Measurements from ENCODE around the gene FNDC4. TPM values are rescaled to one million over a fixed set of nuclear protein-coding genes. Genes with fewer than 3 reads are reported as not detected.

The FNDC4 gene
- total RNA-seq, 1 experiment from 2014 or later: 2.4 TPM

- Mint-ChIP-seq H3K27ac (ENCODE audit: unreplicated experiment) (peak within 1 kb of the TSS; percentile 48), H3K4me1 (ENCODE audit: low read depth, unreplicated experiment) (peaks cover 13% of the 10 kb centered on the region), H3K27me3 (ENCODE audit: insufficient read depth, unreplicated experiment) (no peaks in the 10 kb centered on the region), H3K36me3 (ENCODE audit: insufficient read depth, unreplicated experiment) (peaks cover 63% of the 10 kb centered on the region), H3K4me3 (ENCODE audit: unreplicated experiment) (peak within 1 kb of the TSS; percentile 72), H3K9me3 (ENCODE audit: unreplicated experiment) (no peaks in the 10 kb centered on the region)
- intact Hi-C loops (cut with micrococcal nuclease; ENCODE audit: unreplicated experiment): loop anchor here (1.0 to 2.0 kb wide), 5 partner anchors 13 to 187 kb away; partner anchors contain the start of genes CCDC121, GPN1, IFT172 and PPM1G
- ChIA-PET CTCF (interaction anchor here (0.5 to 1.3 kb wide), 4 partner anchors 32 to 186 kb away, joined by 3 to 4 read pairs (median 3); partner anchors contain the start of genes CCDC121, GPN1 and PPM1G), POLR2A (no interaction called here)
- Histone ChIP-seq H3K9me3 (no peaks in the 10 kb centered on the region), H3K4me3 (ENCODE audit: low read depth, low read length) (peak within 1 kb of the TSS; percentile 90), H3K4me1 (no peaks in the 10 kb centered on the region), H3K36me3 (ENCODE audit: control insufficient read depth, insufficient read depth, low read length) (no peaks in the 10 kb centered on the region; the same call in 1 of the 2 replicates), H3K27me3 (replicated peaks; ENCODE audit: control insufficient read depth, insufficient read depth, low read length) (no peaks in the 10 kb centered on the region)
- peak; percentile 79 to 89 for TF ChIP-seq CTCF (IDR thresholded peaks at IDR 0.05; ENCODE audit: insufficient read depth in 1 of 2, low read depth in 1 of 2, low read length in 1 of 2, severe bottlenecking in 1 of 2, unreplicated experiment in 1 of 2)
- no TSS peak for BruUV-seq (replicated peaks)
- peak; percentile 89 to 95 for DNase-seq
Measured at GRCh38 chr2:27441958-27442919, 52.8 kb downstream of the FNDC4 start, which contains the start of gene KRTCAP3. Gene KRTCAP3 (plus strand): TSS chr2:27442381. CDS start chr2:27442413, 32 bp downstream.

Other genes with a start within 250 kb of the FNDC4 start
- gene SLC30A3, start 232.2 kb downstream of the FNDC4 start, total RNA-seq (2022): 3.9 and 4.3 TPM in 2 replicates
- 0.25 and 0.51 TPM in 2 replicates for gene DNAJC5G, start 219.8 kb downstream of the FNDC4 start, total RNA-seq (2022)
- gene TRIM54, start 212.8 kb downstream of the FNDC4 start, total RNA-seq (2022): 0.25 TPM in 1 of 2 replicates, not detected in the other
- 0.86 TPM in 1 of 2 replicates, not detected in the other for gene UCN, start 186.8 kb downstream of the FNDC4 start, total RNA-seq (2022)
- gene MPV17, start 172.1 kb downstream of the FNDC4 start, total RNA-seq (2022): 43.4 and 50.6 TPM in 2 replicates
- gene GTF3C2, start 138.4 kb downstream of the FNDC4 start, total RNA-seq (2022): 81.0 and 91.4 TPM in 2 replicates
- 79.7 and 91.3 TPM in 2 replicates for gene EIF2B4, start 124.9 kb downstream of the FNDC4 start, total RNA-seq (2022)
- gene SNX17, start 124.6 kb downstream of the FNDC4 start, total RNA-seq (2022): 98.7 and 108 TPM in 2 replicates
- gene ZNF513, start 114.5 kb downstream of the FNDC4 start, total RNA-seq (2022): 18.2 and 19.2 TPM in 2 replicates
- 140 and 149 TPM in 2 replicates for gene PPM1G, start 85.6 kb downstream of the FNDC4 start, total RNA-seq (2022)
- gene NRBP1, start 66.6 kb downstream of the FNDC4 start, total RNA-seq (2022): 148 and 169 TPM in 2 replicates
- gene KRTCAP3, start 52.8 kb downstream of the FNDC4 start, total RNA-seq (2022): 47.8 and 53.9 TPM in 2 replicates
- gene IFT172, start 5.5 kb downstream of the FNDC4 start, total RNA-seq (2022): 17.2 and 21.9 TPM in 2 replicates
- 0.65 TPM in 1 of 2 replicates, not detected in the other for gene GCKR, start 1.6 kb upstream of the FNDC4 start, total RNA-seq (2022)
- gene ZNF512, start 87.8 kb upstream of the FNDC4 start, total RNA-seq (2022): 33.9 and 38.9 TPM in 2 replicates
- gene CCDC121, start 133.8 kb upstream of the FNDC4 start, total RNA-seq (2022): 3.9 and 4.7 TPM in 2 replicates
- 45.9 and 60.9 TPM in 2 replicates for gene GPN1, start 133.8 kb upstream of the FNDC4 start, total RNA-seq (2022)
- 42.4 and 43.5 TPM in 2 replicates for gene SUPT7L, start 168.4 kb upstream of the FNDC4 start, total RNA-seq (2022)
- 33.8 and 34.3 TPM in 2 replicates for gene SLC4A1AP, start 168.7 kb upstream of the FNDC4 start, total RNA-seq (2022)

Data from Caco-2 (cell line).